Prostate gland (tissue), 2 donors: ENCODE measurements around the gene BCL7C. TPM values are rescaled to one million over a fixed set of nuclear protein-coding genes. Genes with fewer than 3 reads are reported as not detected.

Experiments
- DNase-seq: peaks from one replicate; pipeline ENCODE4 v3.0.0-alpha.2; 2019; ENCODE audit warnings: low spot score
- H3K27ac ChIP-seq, 2 donors: fragments of 200-600 bp; sonication (generic); 2 replicates each; pipeline ENCODE4 v1.5.1; 2017 to 2019
- H3K27me3 ChIP-seq: fragments of 200-600 bp; sonication (generic); replicated peaks from 2 replicates; pipeline ENCODE4 v1.5.1; 2019; ENCODE audit not compliant: insufficient read depth
- H3K36me3 ChIP-seq, 2 donors: fragments of 200-600 bp; sonication (generic); 1 replicate in 1 of 2; 2 replicates in 1 of 2; pipeline versions ENCODE4 v1.5.1 to v1.8.1; 2017 to 2019
- H3K4me1 ChIP-seq: fragments of 200-600 bp; sonication (generic); replicated peaks from 2 replicates; pipeline ENCODE4 v1.5.1; 2019
- H3K4me3 ChIP-seq, 2 donors: fragments of 200-600 bp; sonication (generic); 2 replicates each; pipeline ENCODE4 v1.5.1; 2017 to 2019
- H3K9me3 ChIP-seq: fragments of 200-600 bp; sonication (generic); 2 replicates; pipeline ENCODE4 v1.5.1; 2017
- POLR2A ChIP-seq: fragments of 450-650 bp; IDR thresholded peaks from one replicate; pipeline ENCODE4 v1.6.1; 2016; ENCODE audit warnings: antibody characterized with exemption, mild to moderate bottlenecking
- POLR2AphosphoS5 ChIP-seq: sonication (generic); formaldehyde crosslinking; IDR thresholded peaks from one replicate; pipeline ENCODE4 v1.6.1; 2017; ENCODE audit warnings: antibody characterized with exemption
- WGBS: methylation state at CpG from one replicate; pipeline ENCODE4 v1.1.5; 2018; 5-methylcytosine and 5-hydroxymethylcytosine counted together
- intact Hi-C: fragments of 100-400 bp; cut with DNase I; formaldehyde crosslinking; loops from one replicate; pipeline ENCODE4 v1.14.2; 2022
- total RNA-seq, 2 donors: library from RNA; depleted of rRNA; stranded (reverse); fragments of >200 nt; gene quantifications; one replicate each; pipeline ENCODE4 v1.1.0, GENCODE V29; 2016
- TF ChIP-seq, protein P1 (sequence below), 4 experiments: fragments of 200-600 bp in 2 of 4; fragments of 450-650 bp in 2 of 4; sonication (generic) in 2 of 4; IDR thresholded peaks; 1 replicate in 3 of 4; 2 replicates in 1 of 4; pipeline ENCODE4 v1.5.1; 2016 to 2019; ENCODE audit warnings: antibody characterized with exemption in 4 of 4, mild to moderate bottlenecking in 2 of 4, moderate library complexity in 2 of 4

The BCL7C gene
- total RNA-seq, 2 donors from 2014 or later: 54.2 to 54.8 TPM

DNA sequence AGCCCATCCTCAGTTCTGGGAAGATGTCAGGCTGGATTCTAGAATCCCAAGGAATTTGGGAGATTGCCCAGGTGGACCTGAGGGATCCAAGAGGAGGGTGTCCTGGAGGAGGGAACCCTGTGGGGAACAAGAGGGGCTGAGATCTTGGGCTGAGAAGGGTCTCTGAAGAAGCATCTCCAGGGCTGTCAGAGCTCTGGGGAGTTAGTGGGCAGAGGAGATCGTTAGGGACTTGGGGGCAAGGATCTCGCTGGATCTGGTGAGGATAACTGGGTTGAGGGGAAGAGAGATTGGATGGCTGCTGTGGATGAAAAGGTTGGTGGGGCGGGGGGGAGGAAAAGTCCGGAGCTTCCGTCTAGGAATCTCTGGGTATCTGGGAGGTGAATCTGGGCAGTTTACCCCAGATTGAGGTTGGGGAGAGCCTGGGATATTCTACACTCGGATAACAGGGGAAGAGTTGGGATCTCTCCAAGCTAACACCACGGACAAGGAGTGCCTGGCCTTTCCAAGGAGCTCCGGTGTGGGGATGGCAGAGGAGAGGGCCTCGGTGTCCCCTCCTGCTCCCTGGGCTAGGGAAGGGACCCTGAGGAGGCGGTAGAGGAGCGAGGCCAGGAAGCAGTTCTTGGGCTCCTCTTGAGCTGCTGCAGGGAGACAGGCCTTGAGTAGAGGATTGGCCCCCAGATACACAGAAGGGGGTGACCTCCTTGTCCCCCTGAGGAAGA is 31.2 kb upstream of the BCL7C start:
- TF ChIP-seq POLR2A: no peak
- TF ChIP-seq, protein P1, sequence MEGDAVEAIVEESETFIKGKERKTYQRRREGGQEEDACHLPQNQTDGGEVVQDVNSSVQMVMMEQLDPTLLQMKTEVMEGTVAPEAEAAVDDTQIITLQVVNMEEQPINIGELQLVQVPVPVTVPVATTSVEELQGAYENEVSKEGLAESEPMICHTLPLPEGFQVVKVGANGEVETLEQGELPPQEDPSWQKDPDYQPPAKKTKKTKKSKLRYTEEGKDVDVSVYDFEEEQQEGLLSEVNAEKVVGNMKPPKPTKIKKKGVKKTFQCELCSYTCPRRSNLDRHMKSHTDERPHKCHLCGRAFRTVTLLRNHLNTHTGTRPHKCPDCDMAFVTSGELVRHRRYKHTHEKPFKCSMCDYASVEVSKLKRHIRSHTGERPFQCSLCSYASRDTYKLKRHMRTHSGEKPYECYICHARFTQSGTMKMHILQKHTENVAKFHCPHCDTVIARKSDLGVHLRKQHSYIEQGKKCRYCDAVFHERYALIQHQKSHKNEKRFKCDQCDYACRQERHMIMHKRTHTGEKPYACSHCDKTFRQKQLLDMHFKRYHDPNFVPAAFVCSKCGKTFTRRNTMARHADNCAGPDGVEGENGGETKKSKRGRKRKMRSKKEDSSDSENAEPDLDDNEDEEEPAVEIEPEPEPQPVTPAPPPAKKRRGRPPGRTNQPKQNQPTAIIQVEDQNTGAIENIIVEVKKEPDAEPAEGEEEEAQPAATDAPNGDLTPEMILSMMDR (IDR thresholded peaks at IDR 0.05): no peak
- no peak for TF ChIP-seq POLR2AphosphoS5
- DNase-seq: no peak
- peak overlapping the region in 1 of 2 donors; percentile 61 for H3K4me3 ChIP-seq
- H3K27me3 ChIP-seq: no peaks in the 10 kb centered on the region
- intact Hi-C loops: loop anchor here (5.0 kb wide), 1 partner anchor 83 kb away; no protein-coding TSS in a partner anchor
- H3K36me3 ChIP-seq: peaks cover 0 to 2% of the 10 kb centered on the region in 2 donors
- H3K27ac ChIP-seq: peak overlapping the region; percentile 92 to 96
- H3K9me3 ChIP-seq: no peaks in the 10 kb centered on the region
- 55% methylated on average over 11 of the region's 11 CpGs for WGBS
- H3K4me1 ChIP-seq: no peaks in the 10 kb centered on the region

DNA sequence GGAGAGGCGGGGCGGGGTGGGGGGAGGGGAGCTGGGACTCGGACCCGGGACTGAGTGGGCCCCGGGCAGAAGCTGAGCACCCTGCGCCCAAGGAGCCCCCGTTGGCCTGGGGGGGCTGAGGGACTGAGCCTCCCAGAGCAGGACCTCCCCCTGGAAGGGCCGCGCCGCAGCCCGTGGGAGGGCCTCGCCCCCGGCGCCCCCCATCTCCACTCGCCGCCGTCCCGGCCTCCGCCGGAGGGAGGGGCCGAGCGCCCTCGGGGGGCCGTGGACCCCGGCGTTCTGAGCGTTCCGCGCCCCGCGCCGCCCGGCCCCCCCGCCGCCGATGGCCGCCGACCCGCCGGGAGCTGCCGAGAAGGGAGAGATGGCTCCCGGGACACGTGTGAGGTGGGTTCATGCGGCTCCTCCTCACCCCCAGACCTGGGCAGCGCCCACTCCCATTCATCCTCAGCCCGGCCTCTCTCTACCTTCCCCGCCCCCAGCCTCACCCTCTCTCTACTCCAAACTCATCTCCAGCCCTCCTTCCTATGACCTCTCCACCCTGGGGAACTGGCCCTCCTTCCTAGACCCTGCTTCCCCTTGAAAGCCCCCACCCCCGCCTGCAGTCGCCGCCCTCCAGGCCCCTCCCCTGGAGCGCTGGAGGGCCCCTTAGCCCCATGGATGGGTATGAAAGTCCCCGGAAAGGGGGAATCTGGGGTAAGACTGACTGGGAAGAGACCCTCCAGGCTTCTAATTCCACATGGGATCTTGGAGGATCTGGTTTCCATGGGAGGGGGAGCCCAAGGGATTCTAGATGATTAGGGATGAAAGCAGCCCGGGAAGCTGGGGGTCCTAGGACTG is 30.4 kb upstream of the BCL7C start:
- Histone ChIP-seq H3K27me3 (no peaks in the 10 kb centered on the region), H3K4me1 (no peaks in the 10 kb centered on the region), H3K36me3 (no peaks in the 10 kb centered on the region), H3K9me3 (no peaks in the 10 kb centered on the region), H3K4me3 (peak overlapping the region; percentile 61 to 71), H3K27ac (peak overlapping the region; percentile 92 to 96)
- intact Hi-C loops: loop anchor here (5.0 kb wide), 1 partner anchor 82 kb away; no protein-coding TSS in a partner anchor
- no peak for TF ChIP-seq POLR2A
- no peak for DNase-seq
- 2% methylated on average over 40 of the region's 53 CpGs for WGBS

DNA sequence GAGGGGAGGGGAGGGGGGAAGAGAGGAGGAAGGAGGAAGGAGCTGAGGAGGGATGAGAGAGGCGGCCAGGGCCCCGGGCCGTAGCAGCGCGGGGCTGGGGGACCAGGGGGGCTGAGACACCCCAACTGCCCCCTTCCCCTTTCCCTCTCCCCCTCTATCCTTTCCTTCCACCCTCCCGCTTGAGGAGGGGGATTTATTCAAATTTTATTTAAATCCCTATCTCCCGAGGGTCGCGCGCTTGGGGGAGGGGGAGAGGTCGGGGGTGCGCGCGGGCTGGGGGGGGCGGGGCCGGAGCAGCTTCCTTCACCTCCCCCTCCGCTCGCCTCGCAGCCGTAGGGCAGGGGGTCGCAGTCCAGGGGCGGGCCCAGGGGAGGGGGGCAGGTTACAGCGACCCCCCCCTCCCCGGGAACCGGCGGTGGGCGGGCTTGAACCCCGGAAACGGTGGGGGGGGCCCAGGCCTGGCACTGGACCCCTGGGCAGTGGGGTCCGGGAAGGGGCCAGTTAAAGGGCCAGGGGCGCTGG is 29.7 kb upstream of the BCL7C start, which contains the start of gene FBXL19:
TSS of gene FBXL19 (plus strand) at position 19 of the 522 bp plus-strand sequence. CDS start 2,183 bp downstream, outside the sequence.
- intact Hi-C loops: loop anchor here (2.0 to 5.0 kb wide), 3 partner anchors 27 to 81 kb away; partner anchors contain the start of gene CTF1
- Histone ChIP-seq H3K27ac (peak within 1 kb of the TSS; percentile 92 to 96), H3K36me3 (no peaks in the 10 kb centered on the region), H3K9me3 (no peaks in the 10 kb centered on the region), H3K4me3 (peak within 1 kb of the TSS; percentile 61 to 71), H3K27me3 (no peaks in the 10 kb centered on the region), H3K4me1 (no peaks in the 10 kb centered on the region)
- DNase-seq: no peak
- TF ChIP-seq POLR2AphosphoS5 (no peak), POLR2A (no peak)
- TF ChIP-seq, protein P1 (IDR thresholded peaks at IDR 0.05): no peak
- WGBS: under 1% methylated on average over 28 of the region's 31 CpGs

DNA sequence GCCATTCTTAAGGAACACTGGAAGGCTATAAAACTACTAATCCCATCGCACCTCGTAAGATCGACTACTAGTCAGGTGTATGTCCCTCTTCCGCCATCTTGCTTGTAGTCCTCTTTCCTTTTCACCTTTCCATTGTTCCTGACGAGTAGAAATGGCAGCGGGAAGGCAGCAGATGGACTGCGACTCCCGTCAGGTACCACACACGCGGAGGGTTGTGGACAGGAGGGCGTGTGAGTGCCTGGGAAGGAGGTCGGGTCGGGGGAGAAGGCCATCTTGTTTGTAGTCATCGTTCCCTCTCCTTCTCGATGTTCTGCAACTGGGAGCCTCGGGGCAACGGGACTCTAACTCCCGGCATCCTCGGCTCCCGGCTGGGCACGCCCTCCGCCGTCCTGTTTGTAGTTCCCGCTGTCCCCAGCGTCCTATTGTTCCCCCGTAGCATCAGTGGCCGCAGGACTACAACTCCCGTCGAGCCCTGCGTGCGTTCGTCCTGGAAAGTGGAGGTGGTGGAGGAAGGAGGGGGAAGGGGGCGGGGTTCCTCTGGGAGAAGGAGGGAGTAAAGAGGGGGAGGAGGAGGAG is 29.2 kb upstream of the BCL7C start:
- H3K4me1 ChIP-seq: no peaks in the 10 kb centered on the region
- DNase-seq: peak; percentile 100
- H3K27ac ChIP-seq: peak overlapping the region; percentile 92 to 96
- no peaks in the 10 kb centered on the region for H3K9me3 ChIP-seq
- TF ChIP-seq, protein P1 (IDR thresholded peaks at IDR 0.05): peak in 1 of 4 experiments; percentile 5
- TF ChIP-seq POLR2AphosphoS5 (peak; percentile 78), POLR2A (peak; percentile 53)
- H3K27me3 ChIP-seq: no peaks in the 10 kb centered on the region
- under 1% methylated on average over 33 of the region's 33 CpGs for WGBS
- peak overlapping the region; percentile 61 to 71 for H3K4me3 ChIP-seq
- no peaks in the 10 kb centered on the region for H3K36me3 ChIP-seq
- intact Hi-C loops: loop anchor here (2.0 to 5.0 kb wide), 3 partner anchors 26 to 81 kb away; partner anchors contain the start of gene CTF1
